Central memory CD4-positive, alpha-beta T cell (primary cell): ENCODE data around the gene STC2.

ENCODE experiments used
- DNase-seq: peaks from one replicate; pipeline ENCODE4 v3.0.0; 2022

STC2 gene

DNA sequence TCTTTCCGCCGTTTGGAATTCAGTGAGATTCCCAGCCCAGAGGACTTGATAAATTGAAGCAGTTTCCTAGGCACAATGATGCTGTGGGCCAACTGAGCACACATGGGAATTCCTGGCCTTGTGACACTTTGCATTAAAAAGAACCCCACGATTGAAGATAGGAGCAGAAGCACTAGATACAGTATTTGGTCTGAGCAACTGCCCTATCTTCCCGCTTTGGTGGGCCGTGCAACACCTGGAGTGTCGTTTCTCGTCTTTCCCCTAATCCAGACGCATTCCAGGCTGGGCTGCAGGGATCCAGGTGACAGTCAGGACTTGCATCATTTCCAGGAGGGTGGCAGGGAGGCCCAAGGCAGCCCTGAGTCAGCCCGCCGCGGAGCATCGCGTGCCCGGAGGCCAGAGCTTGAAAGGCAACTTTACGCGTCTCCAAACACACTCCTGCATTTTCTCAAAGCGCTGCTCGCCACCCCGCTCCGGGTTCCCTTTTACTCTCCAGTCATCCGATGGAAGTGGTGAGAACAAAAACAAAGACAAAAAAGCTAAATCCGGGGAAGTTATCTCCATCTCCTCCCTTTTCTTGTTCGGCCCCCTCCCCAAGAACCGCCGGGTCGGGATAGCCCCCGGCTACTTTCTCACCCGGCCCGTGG, 753 bp upstream of the STC2 start:
- DNase-seq, result no peak

- no peak for DNase-seq
Observed at GRCh38 chr5:173327084-173327947, 898 bp downstream of the STC2 start.

- no peak for DNase-seq
Observed at GRCh38 chr5:173326501-173326960, 1.7 kb downstream of the STC2 start.

DNA sequence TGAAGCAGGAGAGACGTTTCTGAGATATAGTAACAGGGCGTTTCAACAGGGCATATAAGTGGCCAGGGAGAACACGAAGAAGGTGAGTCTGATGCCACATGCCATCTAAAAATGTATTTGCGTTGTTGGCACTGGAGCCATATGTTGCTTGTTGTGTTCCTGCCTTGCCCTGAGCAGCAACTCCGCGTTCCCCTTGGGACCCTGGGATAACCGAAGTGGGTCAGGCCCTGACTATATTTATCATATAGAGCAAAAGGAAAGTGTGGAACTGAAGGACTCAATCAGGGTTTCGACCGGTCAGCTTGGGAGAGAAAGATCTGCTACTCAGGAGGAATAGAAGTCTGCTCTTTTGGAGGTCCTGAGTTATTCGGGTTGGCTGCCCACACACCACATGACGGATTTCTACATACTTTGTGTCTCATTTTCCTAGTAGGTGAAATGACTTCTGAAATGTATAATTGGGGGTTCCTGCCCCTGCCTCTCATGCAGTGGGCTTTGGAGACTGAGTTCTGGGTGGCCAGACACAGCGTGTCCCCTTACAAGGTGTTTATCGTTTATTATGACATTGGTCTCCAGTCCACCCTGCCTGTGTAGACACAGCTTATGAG, 3.0 kb downstream of the STC2 start:
- no peak for DNase-seq

- no peak for DNase-seq
Observed at GRCh38 chr5:173324115-173325001, 3.9 kb downstream of the STC2 start.

GRCh38 chr5:173323799-173324114, 4.5 kb downstream of the STC2 start:
- no peak for DNase-seq

- no peak for DNase-seq
Observed at GRCh38 chr5:173323106-173323798, 5.0 kb downstream of the STC2 start.

DNA sequence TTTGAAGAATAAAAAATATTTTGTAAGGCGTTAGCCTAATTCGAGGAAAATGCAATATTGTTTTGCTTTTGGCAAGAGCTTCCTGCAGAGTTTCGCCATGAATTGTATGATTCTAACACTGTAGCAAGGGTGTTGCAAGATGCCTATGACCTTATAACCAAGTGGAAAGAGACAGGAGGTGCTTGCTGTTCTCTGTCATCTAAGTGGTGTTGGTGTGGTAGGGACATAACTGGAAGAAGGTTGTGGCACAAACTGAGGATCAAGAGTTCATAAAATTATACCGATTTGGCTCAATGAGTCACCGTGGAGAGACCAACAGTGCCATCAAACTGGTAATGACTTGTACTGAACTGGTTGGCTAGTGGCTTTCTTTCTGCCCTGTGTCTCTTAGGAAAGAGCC, 6.3 kb downstream of the STC2 start:
- no peak for DNase-seq

DNA sequence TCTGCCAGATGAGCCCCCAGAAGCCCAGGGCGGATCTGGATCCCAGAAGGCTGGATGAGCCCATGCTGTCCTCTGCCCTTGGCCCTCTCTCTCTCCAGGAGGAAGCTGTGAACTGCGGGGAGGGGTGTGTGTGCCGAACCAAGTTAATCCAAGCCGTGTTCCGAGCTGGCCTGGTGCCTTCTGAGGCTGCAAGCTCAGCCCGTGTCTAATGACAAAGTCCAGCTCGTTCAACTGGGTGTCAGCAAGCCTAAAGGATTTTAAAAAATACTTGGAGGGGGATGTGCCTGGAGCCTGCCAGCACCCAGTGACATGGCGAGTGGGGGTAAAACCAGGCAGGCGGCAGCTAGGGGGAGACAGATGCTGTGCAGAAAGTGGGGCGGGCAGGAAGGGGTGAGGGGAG, 8.0 kb downstream of the STC2 start:
- DNase-seq, result no peak

DNA sequence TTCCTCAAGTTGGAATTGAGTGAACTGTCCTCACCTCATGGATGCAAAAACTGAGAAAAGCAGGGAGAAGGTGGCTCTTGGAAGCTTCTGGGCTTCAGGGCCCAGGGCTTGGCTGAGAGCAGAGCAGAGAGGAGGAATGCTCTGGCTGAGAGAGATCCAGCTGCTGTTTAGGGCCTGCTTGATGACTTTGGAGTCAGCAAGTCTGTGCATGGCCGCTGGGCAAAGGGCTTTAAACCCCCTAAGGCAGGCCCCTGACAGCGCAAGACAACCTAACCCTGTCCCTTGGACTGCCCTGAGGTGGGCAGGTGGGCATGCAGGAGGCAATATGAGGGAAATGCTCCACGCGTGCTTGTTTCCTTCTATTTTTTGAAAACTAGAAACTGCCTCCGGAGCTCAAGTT, 8.6 kb downstream of the STC2 start:
- DNase-seq, result no peak

DNA sequence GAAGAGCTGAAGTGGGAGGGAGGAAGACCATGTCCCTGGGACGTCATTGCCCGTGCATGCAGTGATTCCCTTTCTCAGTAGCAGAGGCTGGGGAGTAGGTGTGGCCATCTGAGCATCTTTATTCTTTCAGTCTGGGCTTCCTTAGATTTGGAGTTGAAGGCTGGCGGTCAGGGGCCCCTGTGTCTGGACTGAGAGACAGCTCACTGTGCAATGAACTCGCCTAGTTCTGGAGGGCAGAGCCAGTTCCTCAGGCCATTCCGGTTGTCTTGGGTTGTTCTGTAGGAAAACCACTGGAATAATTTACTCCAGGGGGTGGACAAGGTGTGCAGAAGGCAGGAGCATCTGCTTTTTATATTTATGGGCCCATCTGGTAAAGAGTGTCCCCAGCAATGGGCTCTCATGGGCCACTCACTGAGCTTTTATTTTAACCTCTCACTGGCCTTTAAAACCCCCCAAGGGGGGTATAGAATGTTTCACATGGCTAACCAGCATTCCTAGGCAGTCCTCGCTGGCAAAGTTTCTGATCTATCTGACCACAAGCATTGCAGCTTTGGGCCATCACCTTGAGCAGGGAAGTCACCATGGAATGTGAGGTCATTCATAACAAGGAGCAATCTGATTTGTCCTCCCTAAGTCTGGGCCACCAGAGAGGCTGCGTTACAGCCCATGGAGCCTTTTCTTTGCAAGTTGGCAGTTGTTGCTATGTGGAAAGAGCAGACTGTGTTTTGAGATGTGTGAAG, 9.2 kb downstream of the STC2 start:
- no peak for DNase-seq

GRCh38 chr5:173318330-173318729, 9.9 kb downstream of the STC2 start:
- DNase-seq, result no peak

DNA sequence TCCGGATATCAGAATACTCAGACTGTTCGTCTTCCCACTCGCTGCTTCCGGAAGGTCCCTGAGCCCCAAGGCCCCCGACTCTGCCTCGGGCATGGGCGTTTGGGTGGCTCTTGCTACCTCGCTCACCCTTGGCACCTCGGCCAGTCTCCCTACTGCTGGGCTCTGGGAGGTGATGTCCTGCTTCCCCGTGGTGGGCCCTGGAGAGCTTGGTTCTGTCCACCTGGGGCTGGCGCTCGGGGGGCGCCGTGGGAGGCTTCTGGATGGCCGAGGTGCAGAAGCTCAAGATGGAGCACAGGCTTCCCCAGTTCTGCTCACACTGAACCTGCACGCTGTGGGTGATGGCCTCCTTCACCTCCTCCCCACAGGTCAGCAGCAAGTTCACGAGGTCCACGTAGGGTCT, 10.4 kb downstream of the STC2 start:
- no peak for DNase-seq

GRCh38 chr5:173317091-173317730, 11.0 kb downstream of the STC2 start:
- no peak for DNase-seq

DNA sequence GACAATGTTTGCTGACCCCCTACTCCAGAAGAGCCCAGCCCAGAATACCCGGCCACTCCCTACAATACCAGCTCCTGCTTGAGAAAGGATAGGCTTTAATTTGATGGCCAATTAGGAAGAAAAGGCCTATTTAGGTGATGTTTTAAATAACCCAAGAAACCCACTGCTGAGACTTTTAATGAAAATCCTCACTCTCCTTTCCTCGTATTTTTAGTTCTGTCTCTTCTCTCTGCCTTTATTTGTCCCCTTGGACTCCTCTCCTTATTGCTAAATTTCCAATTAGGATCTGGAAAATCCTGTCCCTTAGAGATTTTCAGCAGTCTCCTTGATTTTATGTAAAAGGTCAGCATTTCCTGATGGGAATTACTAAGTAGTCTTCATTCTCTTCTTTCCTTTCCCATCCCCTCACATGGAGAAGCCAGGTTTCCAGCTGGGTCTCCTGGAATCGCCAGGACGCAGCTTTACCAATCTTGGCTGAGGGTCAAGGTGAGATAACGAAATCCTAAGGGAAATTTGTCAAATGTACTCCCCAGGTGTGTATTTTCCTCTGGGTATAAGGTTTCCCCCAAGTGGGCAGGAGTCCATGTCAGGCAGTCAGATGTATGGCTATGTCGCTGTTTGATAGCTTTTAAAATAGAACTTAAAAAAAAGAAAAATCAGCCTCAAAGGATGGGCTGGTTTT, 11.7 kb downstream of the STC2 start:
- no peak for DNase-seq

- no peak for DNase-seq
Observed at GRCh38 chr5:173315495-173316338, 12.5 kb downstream of the STC2 start.

DNA sequence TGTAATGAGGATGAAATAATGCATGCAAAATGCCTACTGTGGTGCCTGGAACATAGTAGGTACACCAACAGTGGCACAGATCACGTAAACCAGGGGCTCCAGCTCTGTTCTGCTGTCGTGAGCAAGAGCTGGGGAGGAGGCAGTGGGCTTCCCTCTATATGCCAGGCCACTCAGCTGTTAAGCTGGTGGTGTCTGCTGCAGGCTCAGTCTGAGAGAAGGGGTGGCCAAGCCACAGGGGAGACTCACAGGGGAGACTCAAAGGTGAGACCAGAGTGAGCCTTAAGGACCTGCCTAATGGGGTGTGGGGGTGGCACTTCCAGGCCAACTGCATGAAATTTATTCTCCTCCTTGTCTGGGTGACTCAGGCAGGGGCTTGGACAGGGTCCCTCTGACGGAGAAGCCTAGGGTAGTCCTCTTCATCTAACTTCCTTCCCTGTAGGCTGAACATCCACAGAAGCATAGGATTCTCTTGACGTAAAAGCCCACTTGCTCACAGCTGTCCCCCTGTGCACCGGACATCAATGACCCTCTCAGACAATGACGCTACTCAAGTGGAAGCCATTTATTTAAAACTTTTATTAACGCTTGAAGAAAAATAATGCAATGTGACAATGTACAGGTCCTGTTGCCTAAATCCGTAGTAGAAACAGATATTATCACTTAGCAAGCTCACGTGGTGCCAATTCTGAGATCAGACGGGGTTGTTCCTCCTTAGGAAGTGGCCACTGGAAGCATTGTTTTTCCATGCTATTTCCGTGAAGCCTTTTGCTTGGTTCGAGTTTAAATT, 13.9 kb downstream of the STC2 start:
- DNase-seq, result no peak

DNA sequence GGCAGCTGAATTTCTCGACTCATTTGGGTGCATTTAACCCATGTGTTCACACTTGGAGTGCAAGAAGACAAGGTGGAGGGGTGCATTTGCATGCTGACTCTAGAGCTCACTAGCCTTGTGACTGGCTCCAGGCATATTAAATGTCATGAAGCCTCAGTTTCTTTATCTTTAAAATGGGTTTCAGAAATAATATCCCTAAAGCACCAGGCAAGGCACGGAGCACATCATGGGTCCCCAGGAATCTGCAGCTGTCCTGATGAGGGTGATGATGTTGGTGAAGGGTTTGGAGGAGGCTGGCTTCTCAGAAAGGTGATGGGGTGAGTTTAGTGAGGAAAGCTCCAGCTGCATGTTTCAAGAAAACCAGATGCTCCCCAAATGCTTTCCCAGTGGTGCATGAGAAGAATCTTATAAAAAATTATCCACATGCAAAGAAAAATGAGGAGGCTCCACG, 14.8 kb downstream of the STC2 start:
- DNase-seq, result no peak

GRCh38 chr5:173312821-173313220, 15.4 kb downstream of the STC2 start:
- DNase-seq, result no peak
